GM19468 (cell line): ENCODE results near the gene ANKRD11.

ENCODE experiments used
- ATAC-seq: cut with Tn5 transposase; IDR thresholded peaks from one replicate; pipeline ENCODE4 v1.9.1; 2021; ENCODE audit warnings: mild to moderate bottlenecking, moderate library complexity, moderate number of reproducible peaks; ENCODE audit not compliant: unreplicated experiment; ENCODE audit errors: extremely low read depth

Gene ANKRD11

GRCh38 chr16:89294486-89294885 is 195.9 kb downstream of the ANKRD11 start:
- ATAC-seq, result no peak

GRCh38 chr16:89293276-89294143 is 196.9 kb downstream of the ANKRD11 start:
- no peak for ATAC-seq

GRCh38 chr16:89292443-89293078 is 197.8 kb downstream of the ANKRD11 start:
- no peak for ATAC-seq

DNA sequence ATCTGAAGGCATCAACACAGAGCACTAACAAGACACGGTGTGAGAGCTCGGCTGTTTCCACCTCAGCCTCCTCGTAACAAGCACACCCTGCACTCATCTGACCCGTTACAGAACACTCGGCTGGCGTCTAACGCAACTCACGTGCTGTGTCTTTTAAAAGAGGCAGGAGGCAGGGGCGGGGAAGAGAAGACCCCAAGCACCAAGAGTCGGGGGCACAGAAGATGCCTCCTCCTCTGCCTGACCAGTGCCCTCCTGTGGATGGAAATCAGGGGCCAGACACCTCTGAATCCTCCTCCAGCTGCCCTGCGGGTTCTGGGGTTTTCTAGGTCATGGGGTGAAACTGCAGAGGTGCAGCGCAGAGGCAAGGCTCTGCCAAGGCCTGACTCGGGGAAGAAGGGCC is 198.6 kb downstream of the ANKRD11 start:
- no peak for ATAC-seq

DNA sequence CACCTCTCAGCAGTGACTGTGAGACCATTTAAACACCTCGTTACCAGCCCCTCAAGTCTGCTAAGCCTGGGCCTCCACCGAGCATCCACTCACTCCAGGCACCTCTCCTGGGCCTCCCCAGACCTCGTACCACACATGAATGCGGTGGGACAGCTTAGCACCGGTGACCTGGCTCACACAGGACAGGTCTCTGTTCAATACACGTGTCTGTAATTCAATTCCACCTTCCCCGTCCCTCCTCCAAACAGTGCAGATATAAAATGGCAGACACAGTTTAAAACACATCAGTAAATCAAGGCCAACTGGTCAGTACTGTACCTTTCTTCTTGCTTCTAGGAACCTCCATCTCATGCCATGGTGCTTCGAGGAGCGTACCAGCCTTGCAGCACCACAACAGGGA is 199.0 kb downstream of the ANKRD11 start:
- no peak for ATAC-seq

GRCh38 chr16:89290887-89291286 is 199.5 kb downstream of the ANKRD11 start:
- no peak for ATAC-seq

DNA sequence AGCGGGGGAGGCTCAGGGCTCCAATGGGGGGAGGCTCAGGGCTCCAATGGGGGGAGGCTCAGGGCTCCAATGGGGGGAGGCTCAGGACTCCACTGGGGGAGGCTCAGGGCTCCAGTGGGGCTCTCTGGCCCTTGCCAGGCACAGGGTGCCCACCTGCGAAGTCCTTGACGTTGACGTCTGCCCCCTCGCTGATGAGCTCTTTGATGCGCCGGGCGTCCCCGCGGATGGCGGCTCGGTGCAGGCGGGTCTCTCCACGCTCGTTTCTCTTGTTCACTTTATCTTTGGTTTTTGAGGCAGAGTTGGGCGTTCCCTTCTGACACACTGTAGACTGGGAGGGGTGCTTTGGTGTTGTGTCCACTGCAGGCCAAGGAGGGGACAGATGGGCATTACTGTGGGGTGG is 199.9 kb downstream of the ANKRD11 start:
- no peak for ATAC-seq

- ATAC-seq, result no peak
Observed at GRCh38 chr16:89289428-89290395, 200.6 kb downstream of the ANKRD11 start.

DNA sequence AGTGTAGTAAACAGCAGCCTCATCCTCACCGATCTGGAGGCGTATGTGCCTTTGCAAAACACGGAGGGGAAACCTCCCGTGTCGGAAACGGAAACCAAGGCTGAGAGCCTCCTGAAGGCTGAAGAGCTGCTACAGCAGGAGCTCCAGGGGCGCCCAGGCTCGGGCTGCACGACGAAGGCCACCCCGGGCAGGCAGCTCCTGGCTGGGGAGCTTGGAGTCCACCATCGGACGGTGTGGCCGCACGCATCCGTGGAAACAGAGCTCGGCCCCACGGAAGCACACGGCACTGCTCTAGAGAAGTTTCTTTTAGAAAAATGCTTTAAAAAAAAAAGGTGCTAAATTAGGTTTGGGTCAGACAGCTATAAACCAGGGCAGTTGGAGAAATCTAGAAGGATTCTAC is 201.4 kb downstream of the ANKRD11 start:
- no peak for ATAC-seq

- no peak for ATAC-seq
Observed at GRCh38 chr16:89288577-89288844, 201.8 kb downstream of the ANKRD11 start.

DNA sequence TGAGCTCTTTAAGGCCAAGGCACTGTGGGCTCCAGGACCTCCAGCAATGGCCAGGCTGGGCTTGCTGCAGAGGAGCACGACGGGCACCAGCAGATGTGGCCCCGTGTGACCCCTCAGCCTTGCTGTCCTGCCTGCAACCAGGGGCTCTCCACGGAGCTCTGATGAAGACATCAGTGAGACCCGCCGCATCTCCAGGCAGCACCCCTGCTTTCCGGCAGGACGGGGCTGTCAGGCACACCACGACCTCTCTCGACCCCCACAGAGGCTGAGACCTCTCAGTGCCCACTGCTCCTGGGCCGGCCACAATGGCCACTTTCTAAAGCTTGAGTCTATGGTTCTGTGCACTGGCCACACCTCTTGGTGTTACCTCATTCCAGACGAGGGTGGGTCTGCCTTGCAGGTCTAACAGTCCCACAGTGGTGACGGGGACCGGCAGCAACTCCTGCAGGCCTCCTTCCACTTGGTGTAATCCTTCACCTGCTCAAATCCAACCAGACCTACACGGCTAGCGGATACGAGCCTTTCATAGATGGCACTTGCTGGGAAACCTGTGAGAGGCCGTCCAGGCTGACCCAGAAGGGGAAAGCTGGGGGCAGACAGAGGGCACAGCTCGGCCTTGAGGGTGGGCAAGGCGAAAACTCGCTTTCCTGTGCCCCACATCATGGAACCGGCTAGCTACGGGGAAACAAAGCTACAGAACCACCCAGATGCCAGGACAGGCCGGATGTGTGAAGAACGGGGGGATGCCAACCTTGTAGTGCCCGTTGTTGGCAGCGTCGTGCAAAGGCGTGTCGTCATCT is 202.4 kb downstream of the ANKRD11 start:
- ATAC-seq, result no peak

GRCh38 chr16:89286096-89286495 is 204.3 kb downstream of the ANKRD11 start:
- no peak for ATAC-seq

DNA sequence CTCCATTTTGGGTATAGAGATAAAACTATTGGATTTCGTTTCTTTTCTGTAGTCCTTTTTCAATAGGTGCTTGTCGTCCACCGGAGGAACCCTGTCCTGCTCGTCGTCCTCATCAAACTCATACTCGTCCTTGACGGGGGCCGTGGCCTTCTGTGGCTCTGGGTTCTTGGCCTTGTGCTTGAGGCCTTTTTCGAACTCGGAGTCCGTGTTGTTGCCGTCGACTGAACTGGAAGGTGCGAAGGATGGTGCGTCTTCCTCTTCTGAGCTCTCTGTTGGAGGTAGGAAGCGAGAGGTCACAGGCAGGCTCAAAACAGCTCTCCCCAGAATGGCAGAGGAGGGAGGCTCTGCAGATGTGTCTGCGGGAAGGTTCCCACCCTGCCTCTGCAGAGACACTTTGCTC is 205.0 kb downstream of the ANKRD11 start:
- ATAC-seq, result no peak

- ATAC-seq, result no peak
Observed at GRCh38 chr16:89283449-89283848, 206.9 kb downstream of the ANKRD11 start.

DNA sequence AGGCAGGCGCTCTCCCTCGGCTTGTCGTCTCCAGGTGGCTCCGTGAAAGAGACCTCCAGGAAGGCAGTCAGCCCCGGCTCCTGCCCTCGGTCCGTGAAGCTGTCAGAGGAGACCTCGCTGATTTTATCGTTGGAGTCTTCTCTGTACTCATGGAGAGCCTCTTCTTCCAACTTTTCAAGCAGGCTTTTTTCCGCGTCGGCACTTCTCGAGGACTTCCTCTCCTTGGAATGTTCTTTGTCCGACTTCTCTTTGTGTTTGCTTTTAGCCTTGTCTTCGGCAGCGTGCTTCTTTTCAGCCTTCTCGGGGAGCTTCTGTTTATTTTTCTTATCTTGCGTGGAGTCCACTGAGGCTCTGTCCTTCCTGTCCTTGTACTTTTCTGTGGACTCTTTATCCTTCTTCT is 207.8 kb downstream of the ANKRD11 start:
- ATAC-seq, result no peak

- no peak for ATAC-seq
Observed at GRCh38 chr16:89281829-89282228, 208.5 kb downstream of the ANKRD11 start.

- ATAC-seq, result no peak
Observed at GRCh38 chr16:89281189-89281577, 209.2 kb downstream of the ANKRD11 start.

DNA sequence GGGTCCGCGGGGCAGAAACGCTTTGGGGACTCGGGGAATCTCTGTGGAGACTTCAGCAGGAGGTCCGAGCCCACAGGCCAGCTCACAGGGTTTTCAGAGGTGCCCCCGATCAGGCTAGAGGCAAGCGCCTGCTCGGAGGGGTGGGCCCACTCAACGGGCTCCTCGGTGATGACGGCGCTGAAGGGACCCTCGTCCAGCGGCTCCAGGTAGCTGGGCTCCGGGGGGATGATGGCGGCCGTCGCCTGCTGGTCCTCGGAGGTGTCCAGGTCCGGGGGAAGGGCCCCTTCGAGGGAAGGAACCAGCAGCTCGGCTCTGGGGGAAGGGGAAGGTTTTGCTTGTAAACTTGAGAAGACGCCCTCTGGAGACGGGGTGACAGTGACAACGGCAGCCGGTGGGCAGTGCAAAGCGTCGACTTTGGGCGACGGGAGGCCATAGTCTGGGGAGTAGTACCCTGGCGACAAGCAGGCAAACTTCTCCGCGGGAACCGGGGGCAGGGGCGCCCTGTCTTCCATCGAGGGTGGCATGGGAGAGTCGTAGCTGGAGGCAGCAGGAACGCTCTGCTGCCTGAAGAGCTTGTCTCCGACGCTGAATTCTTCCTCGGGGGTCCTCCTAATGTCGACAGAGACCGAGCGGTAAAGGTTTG is 209.7 kb downstream of the ANKRD11 start:
- no peak for ATAC-seq

GRCh38 chr16:89279666-89280481 is 210.5 kb downstream of the ANKRD11 start:
- ATAC-seq, result no peak
